Activated T-helper 1 cell treated with anti-CD3 and anti-CD28 coated beads, Interleukin-12 subunit alpha, Interleukin-12 subunit beta, Interleukin-2, Interleukin-4 antibody, amounts not matched to agents 30 ng/mL and 10 ng/mL and 1 ng/mL, durations not matched to agents 14 hours and 24 hours and 36 hours (primary cell): Measurements from ENCODE around the gene GPR61. TPM values are rescaled to one million over a fixed set of nuclear protein-coding genes. Genes with fewer than 3 reads are reported as not detected.

ENCODE experiments used
- DNase-seq: peaks from one replicate; pipeline ENCODE4 v3.0.0; 2021; ENCODE audit warnings: low spot score
- H3K27ac Mint-ChIP-seq: one replicate; pipeline ENCODE4 v1.8.0; 2021; ENCODE audit warnings: mild to moderate bottlenecking, mixed read lengths
- H3K27me3 Mint-ChIP-seq: one replicate; pipeline ENCODE4 v1.8.0; 2022; ENCODE audit warnings: mild to moderate bottlenecking, moderate library complexity, mixed read lengths; ENCODE audit not compliant: insufficient read depth
- H3K36me3 Mint-ChIP-seq: one replicate; pipeline ENCODE4 v1.8.0; 2021; ENCODE audit warnings: low read depth, mixed read lengths
- H3K4me1 Mint-ChIP-seq: one replicate; pipeline ENCODE4 v1.8.0; 2021; ENCODE audit warnings: low read depth, mixed read lengths
- H3K4me3 Mint-ChIP-seq: one replicate; pipeline ENCODE4 v1.8.0; 2021; ENCODE audit warnings: mild to moderate bottlenecking, moderate library complexity, mixed read lengths
- H3K9me3 Mint-ChIP-seq: one replicate; pipeline ENCODE4 v1.8.0; 2021; ENCODE audit warnings: mixed read lengths
- intact Hi-C: fragments of 100-400 bp; cut with micrococcal nuclease; formaldehyde crosslinking; loops from one replicate; pipeline ENCODE4 v1.15.1; 2024
- total RNA-seq: library from RNA; stranded (reverse); gene quantifications from 2 replicates; pipeline ENCODE4 v1.2.3, GENCODE V29; 2022

The GPR61 gene
- total RNA-seq, 1 donor from 2014 or later = not detected

GRCh38 chr1:109516872-109517271 is 22.8 kb upstream of the GPR61 start:
- H3K9me3 Mint-ChIP-seq = no peaks in the 10 kb centered on the region
- no peak overlapping the region for H3K4me3 Mint-ChIP-seq
- H3K27me3 Mint-ChIP-seq = peaks cover 19% of the 10 kb centered on the region
- DNase-seq = no peak
- no peak overlapping the region for H3K27ac Mint-ChIP-seq
- no peaks in the 10 kb centered on the region for H3K4me1 Mint-ChIP-seq
- intact Hi-C loops = no loop called here
- H3K36me3 Mint-ChIP-seq = no peaks in the 10 kb centered on the region

GRCh38 chr1:109517337-109517736 is 22.3 kb upstream of the GPR61 start:
- peaks cover 20% of the 10 kb centered on the region for H3K27me3 Mint-ChIP-seq
- no peaks in the 10 kb centered on the region for H3K4me1 Mint-ChIP-seq
- no peaks in the 10 kb centered on the region for H3K36me3 Mint-ChIP-seq
- H3K9me3 Mint-ChIP-seq = no peaks in the 10 kb centered on the region
- DNase-seq = no peak
- H3K27ac Mint-ChIP-seq = no peak overlapping the region
- H3K4me3 Mint-ChIP-seq = no peak overlapping the region
- intact Hi-C loops = no loop called here

- no peak for DNase-seq
- intact Hi-C loops = no loop called here
- no peak overlapping the region for H3K27ac Mint-ChIP-seq
- no peak overlapping the region for H3K4me3 Mint-ChIP-seq
- H3K9me3 Mint-ChIP-seq = no peaks in the 10 kb centered on the region
- H3K36me3 Mint-ChIP-seq = no peaks in the 10 kb centered on the region
- H3K4me1 Mint-ChIP-seq = no peaks in the 10 kb centered on the region
- peaks cover 15% of the 10 kb centered on the region for H3K27me3 Mint-ChIP-seq
Measured at GRCh38 chr1:109521002-109521951, 18.4 kb upstream of the GPR61 start.

GRCh38 chr1:109522026-109522425 is 17.6 kb upstream of the GPR61 start:
- Mint-ChIP-seq H3K9me3 (no peaks in the 10 kb centered on the region), H3K27me3 (peaks cover 16% of the 10 kb centered on the region), H3K4me3 (no peak overlapping the region), H3K27ac (no peak overlapping the region), H3K4me1 (no peaks in the 10 kb centered on the region), H3K36me3 (no peaks in the 10 kb centered on the region)
- intact Hi-C loops = no loop called here
- no peak for DNase-seq

GRCh38 chr1:109523706-109524105 is 16.0 kb upstream of the GPR61 start:
- Mint-ChIP-seq H3K4me1 (no peaks in the 10 kb centered on the region), H3K27me3 (peaks cover 16% of the 10 kb centered on the region), H3K9me3 (no peaks in the 10 kb centered on the region), H3K27ac (no peak overlapping the region), H3K4me3 (no peak overlapping the region), H3K36me3 (no peaks in the 10 kb centered on the region)
- intact Hi-C loops = no loop called here
- no peak for DNase-seq

GRCh38 chr1:109527098-109527811 is 12.4 kb upstream of the GPR61 start:
- DNase-seq = no peak
- H3K4me1 Mint-ChIP-seq = peaks cover 16% of the 10 kb centered on the region
- intact Hi-C loops = no loop called here
- no peaks in the 10 kb centered on the region for H3K36me3 Mint-ChIP-seq
- H3K4me3 Mint-ChIP-seq = no peak overlapping the region
- H3K9me3 Mint-ChIP-seq = no peaks in the 10 kb centered on the region
- no peak overlapping the region for H3K27ac Mint-ChIP-seq
- peaks cover 9% of the 10 kb centered on the region for H3K27me3 Mint-ChIP-seq

- H3K27ac Mint-ChIP-seq = no peak overlapping the region
- no peaks in the 10 kb centered on the region for H3K36me3 Mint-ChIP-seq
- H3K9me3 Mint-ChIP-seq = no peaks in the 10 kb centered on the region
- peaks cover 8% of the 10 kb centered on the region for H3K27me3 Mint-ChIP-seq
- H3K4me3 Mint-ChIP-seq = no peak overlapping the region
- DNase-seq = no peak
- intact Hi-C loops = no loop called here
- H3K4me1 Mint-ChIP-seq = peaks cover 24% of the 10 kb centered on the region
Measured at GRCh38 chr1:109527846-109528695, 11.6 kb upstream of the GPR61 start.

GRCh38 chr1:109528712-109529111 is 11.0 kb upstream of the GPR61 start:
- H3K36me3 Mint-ChIP-seq = no peaks in the 10 kb centered on the region
- peaks cover 8% of the 10 kb centered on the region for H3K27me3 Mint-ChIP-seq

GRCh38 chr1:109529881-109530456 is 9.7 kb upstream of the GPR61 start:
- H3K27ac Mint-ChIP-seq = no peak overlapping the region
- H3K27me3 Mint-ChIP-seq = peaks cover 5% of the 10 kb centered on the region
- intact Hi-C loops = loop anchor here (5.0 kb wide), 1 partner anchor 438 kb away; the partner anchor contains the start of gene TMEM167B
- peaks cover 24% of the 10 kb centered on the region for H3K4me1 Mint-ChIP-seq
- H3K36me3 Mint-ChIP-seq = no peaks in the 10 kb centered on the region
- no peak overlapping the region for H3K4me3 Mint-ChIP-seq
- no peaks in the 10 kb centered on the region for H3K9me3 Mint-ChIP-seq
- no peak for DNase-seq

More at GRCh38 chr1:109528712-109529111, 11.0 kb upstream of the GPR61 start:
- DNase-seq = no peak
- intact Hi-C loops = no loop called here
- H3K9me3 Mint-ChIP-seq = no peaks in the 10 kb centered on the region
- H3K4me3 Mint-ChIP-seq = no peak overlapping the region
- H3K27ac Mint-ChIP-seq = no peak overlapping the region
- peaks cover 24% of the 10 kb centered on the region for H3K4me1 Mint-ChIP-seq

GRCh38 chr1:109530457-109531087 is 9.1 kb upstream of the GPR61 start:
- Mint-ChIP-seq H3K4me1 (peaks cover 24% of the 10 kb centered on the region), H3K9me3 (no peaks in the 10 kb centered on the region), H3K27me3 (peaks cover 5% of the 10 kb centered on the region), H3K27ac (peak overlapping the region; percentile 2), H3K4me3 (peak overlapping the region; percentile 25), H3K36me3 (no peaks in the 10 kb centered on the region)
- intact Hi-C loops = loop anchor here (5.0 kb wide), 1 partner anchor 438 kb away; the partner anchor contains the start of gene TMEM167B
- no peak for DNase-seq

GRCh38 chr1:109531380-109531779 is 8.3 kb upstream of the GPR61 start:
- no peak for DNase-seq
- H3K4me1 Mint-ChIP-seq = peaks cover 24% of the 10 kb centered on the region
- no peaks in the 10 kb centered on the region for H3K36me3 Mint-ChIP-seq
- intact Hi-C loops = loop anchor here (5.0 kb wide), 1 partner anchor 439 kb away; the partner anchor contains the start of gene TMEM167B
- peak overlapping the region; percentile 2 for H3K27ac Mint-ChIP-seq
- no peaks in the 10 kb centered on the region for H3K27me3 Mint-ChIP-seq
- peak overlapping the region; percentile 25 for H3K4me3 Mint-ChIP-seq
- no peaks in the 10 kb centered on the region for H3K9me3 Mint-ChIP-seq
